HL-60 (cell line): ENCODE data around the gene ZNRF1.

ENCODE experiments used
- POLR2AphosphoS5 ChIP-seq: IDR thresholded peaks from 2 replicates; pipeline ENCODE4 v1.6.1; 2012; ENCODE audit warnings: low read depth
- TF ChIP-seq, protein P1 (sequence below): IDR thresholded peaks from one replicate; pipeline ENCODE4 v1.5.1; 2011; ENCODE audit warnings: low read length, control low read depth, inconsistent platforms; ENCODE audit not compliant: insufficient read depth
- TF ChIP-seq, protein P2 (sequence below): IDR thresholded peaks from 2 replicates; pipeline ENCODE4 v1.6.1; 2012; ENCODE audit warnings: low read depth; ENCODE audit not compliant: insufficient replicate concordance

DNA sequence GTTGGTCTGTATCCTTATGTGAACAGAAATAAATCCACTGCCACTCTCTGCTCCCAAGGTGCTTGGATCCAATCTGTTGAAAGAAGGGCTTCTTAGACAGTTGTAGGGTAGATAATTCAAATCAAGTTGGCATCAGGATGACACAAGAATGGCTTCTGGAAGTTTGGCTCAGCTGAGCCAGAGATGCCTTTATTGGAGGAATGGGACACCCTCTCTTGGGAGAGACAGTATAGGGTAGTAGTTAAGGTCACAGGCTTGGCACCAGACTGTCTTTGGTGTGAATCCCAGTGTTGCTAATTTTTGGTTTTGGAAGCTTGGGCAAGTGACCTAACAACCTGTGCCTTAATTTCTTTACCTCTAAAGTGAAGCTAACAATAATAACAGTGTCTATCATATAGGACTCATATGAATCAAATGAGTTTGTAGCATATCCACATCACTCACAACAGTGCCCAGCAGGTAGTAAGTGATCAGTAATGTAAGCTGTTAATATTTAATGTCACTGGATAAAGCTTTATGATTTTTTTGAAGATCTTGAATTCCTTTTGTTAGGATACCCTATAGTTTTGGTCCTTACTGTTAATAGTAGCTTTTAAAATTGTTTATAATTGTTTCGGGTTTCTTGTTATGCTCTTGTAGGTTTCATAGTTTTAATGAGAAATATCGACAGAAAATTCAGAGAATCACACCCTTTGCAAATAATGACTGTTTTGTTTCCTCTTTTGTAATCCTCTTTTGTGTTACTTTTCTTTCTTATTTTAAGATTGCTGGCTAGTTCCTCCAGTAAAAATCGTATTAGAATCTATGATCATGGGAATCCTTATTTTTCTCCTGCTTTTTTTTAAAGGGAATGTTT is 19.1 kb downstream of the ZNRF1 start:
- TF ChIP-seq, protein P1, sequence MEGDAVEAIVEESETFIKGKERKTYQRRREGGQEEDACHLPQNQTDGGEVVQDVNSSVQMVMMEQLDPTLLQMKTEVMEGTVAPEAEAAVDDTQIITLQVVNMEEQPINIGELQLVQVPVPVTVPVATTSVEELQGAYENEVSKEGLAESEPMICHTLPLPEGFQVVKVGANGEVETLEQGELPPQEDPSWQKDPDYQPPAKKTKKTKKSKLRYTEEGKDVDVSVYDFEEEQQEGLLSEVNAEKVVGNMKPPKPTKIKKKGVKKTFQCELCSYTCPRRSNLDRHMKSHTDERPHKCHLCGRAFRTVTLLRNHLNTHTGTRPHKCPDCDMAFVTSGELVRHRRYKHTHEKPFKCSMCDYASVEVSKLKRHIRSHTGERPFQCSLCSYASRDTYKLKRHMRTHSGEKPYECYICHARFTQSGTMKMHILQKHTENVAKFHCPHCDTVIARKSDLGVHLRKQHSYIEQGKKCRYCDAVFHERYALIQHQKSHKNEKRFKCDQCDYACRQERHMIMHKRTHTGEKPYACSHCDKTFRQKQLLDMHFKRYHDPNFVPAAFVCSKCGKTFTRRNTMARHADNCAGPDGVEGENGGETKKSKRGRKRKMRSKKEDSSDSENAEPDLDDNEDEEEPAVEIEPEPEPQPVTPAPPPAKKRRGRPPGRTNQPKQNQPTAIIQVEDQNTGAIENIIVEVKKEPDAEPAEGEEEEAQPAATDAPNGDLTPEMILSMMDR, result no peak
- TF ChIP-seq, protein P2, sequence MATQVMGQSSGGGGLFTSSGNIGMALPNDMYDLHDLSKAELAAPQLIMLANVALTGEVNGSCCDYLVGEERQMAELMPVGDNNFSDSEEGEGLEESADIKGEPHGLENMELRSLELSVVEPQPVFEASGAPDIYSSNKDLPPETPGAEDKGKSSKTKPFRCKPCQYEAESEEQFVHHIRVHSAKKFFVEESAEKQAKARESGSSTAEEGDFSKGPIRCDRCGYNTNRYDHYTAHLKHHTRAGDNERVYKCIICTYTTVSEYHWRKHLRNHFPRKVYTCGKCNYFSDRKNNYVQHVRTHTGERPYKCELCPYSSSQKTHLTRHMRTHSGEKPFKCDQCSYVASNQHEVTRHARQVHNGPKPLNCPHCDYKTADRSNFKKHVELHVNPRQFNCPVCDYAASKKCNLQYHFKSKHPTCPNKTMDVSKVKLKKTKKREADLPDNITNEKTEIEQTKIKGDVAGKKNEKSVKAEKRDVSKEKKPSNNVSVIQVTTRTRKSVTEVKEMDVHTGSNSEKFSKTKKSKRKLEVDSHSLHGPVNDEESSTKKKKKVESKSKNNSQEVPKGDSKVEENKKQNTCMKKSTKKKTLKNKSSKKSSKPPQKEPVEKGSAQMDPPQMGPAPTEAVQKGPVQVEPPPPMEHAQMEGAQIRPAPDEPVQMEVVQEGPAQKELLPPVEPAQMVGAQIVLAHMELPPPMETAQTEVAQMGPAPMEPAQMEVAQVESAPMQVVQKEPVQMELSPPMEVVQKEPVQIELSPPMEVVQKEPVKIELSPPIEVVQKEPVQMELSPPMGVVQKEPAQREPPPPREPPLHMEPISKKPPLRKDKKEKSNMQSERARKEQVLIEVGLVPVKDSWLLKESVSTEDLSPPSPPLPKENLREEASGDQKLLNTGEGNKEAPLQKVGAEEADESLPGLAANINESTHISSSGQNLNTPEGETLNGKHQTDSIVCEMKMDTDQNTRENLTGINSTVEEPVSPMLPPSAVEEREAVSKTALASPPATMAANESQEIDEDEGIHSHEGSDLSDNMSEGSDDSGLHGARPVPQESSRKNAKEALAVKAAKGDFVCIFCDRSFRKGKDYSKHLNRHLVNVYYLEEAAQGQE, result no peak
- TF ChIP-seq POLR2AphosphoS5, result no peak
